Stimulated activated CD8-positive, alpha-beta memory T cell treated with anti-CD3 and anti-CD28 coated beads, Interleukin-12 subunit alpha, Interleukin-12 subunit beta, amount 100 ng/mL, for 4 hours (primary cell): ENCODE measurements around the gene SLC24A3.

ENCODE experiments used
- DNase-seq: peaks from one replicate; pipeline ENCODE4 v3.0.0-alpha.2; 2020; ENCODE audit warnings: low read depth

The SLC24A3 gene

DNA sequence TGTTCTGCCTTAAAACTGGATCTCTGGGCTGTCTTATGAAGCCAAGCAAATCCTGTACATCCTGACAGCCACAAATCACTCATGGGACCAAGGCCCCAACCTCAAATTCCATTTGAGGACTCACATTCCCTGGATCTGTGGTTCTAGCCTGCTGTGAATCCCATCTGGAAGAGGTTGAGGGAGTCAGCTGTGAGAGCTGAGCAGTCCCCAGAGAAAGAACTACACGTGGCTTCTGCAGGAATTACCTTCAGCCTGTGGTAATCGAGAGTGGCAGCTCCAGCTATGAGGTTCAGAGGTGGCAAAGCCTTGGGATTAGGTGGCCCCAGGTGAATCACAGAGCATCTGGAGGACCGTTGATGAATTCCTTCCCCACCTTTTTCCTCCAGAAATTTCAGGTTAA, 245.2 kb downstream of the SLC24A3 start:
- no peak for DNase-seq

DNA sequence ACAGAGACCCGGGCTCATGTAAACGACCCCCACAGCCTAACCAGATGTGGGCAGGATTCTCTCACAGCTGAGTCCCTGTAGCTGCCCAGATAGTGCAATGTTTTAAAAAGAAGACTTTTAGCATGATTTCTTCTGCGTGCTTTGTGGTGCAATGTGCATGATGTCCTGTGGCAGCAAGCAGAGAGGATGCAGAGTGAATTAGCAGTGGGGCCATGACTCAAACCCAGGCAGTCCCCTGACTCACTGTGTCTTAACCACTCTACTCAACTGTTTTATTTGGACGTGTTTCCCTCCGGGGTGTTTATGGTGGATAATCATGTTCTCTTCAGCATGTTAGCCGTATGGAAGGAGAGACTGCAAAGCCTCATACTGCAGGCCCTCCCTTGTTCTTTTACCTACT, 247.9 kb downstream of the SLC24A3 start:
- DNase-seq, result no peak

DNA sequence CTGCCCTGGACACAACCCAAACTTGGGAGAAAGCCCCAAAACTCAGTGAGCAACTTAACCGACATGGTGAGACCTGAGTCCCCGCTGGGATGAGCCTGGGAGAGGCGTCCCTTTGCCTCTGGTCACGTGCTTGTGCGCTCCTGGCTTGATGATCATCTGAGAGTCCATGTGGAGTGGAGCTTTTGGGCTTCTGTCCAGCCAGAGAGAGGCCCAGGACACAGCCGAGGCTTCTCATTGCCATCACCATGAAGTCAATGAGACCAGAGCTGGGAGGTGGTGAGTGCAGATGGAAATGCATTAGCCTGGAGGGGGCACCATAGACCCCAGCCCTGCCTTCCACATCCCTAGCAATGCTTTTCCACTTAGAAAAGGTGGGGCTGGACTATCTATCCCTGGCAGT, 250.0 kb downstream of the SLC24A3 start:
- DNase-seq, result no peak

DNA sequence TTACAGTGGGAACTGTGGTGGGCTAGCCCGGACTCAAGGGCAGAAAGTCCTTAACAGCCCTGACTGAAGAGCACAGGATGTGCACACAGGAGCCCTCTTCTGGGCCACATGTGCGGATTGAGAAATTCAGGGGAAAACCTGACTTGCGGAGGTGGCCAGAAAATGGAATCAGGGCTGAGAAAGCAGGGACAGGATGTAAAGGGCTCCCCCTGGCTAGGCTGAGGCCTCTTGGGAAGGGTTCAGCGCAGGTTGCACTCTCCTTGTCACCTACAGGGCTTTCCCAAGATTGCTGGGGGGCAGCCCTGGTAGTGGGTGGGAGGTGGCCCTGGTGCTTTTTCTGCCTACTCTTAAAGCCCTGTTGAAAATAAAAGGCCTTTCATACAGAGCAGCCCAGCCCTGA, 251.2 kb downstream of the SLC24A3 start:
- DNase-seq, result no peak

DNA sequence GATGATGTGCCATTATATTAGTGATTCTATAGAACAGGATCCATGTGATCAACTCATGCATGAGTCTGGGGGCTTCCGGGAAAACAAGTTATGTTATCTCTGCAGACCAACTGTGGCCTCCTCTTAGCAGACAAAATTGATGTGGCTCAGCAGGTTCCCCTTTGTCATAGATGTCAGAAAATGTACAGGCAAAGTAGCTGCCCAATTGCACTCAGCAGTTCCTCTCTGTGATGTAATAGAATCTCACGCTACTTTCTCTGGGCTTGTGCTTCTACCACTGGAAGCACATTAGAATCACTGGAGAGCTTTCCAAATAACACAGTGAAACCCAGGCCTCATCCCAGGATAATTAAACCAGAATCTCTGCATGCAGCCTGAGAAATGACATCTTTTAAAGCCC, 253.1 kb downstream of the SLC24A3 start:
- DNase-seq, result no peak

DNA sequence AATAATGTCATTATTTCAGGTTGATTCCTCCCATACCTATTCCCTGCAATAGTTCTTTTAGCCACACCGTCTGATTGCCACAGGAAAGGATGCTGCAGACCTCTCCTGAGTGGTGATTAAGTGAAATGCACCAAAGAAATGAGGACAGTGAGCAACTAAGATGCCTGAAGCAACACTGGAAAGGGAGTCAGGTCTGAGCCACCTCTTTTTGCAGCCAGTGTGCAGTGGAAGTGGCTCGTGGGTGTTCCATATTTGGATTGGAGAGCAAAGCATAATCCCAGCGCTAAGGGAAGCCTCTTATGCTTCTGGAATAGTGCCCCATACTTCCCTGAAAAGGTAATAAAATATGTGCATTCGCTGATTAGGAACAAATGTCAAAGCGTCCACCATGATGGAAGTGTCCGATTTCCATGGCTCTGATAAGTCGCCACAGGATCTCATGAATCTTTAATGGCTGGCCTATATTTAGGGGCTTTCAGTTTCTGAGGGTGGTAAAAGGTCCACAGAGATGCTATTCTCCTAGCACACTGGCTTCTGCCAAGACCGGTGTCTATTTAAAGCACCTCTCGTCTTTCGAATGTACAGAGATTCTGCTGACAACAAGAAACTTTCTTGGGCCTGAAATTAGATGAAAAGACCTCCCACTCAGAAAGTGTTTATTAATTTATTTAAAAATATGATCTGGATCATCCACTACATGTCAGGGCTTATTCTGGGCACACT, 253.9 kb downstream of the SLC24A3 start:
- DNase-seq, result no peak

DNA sequence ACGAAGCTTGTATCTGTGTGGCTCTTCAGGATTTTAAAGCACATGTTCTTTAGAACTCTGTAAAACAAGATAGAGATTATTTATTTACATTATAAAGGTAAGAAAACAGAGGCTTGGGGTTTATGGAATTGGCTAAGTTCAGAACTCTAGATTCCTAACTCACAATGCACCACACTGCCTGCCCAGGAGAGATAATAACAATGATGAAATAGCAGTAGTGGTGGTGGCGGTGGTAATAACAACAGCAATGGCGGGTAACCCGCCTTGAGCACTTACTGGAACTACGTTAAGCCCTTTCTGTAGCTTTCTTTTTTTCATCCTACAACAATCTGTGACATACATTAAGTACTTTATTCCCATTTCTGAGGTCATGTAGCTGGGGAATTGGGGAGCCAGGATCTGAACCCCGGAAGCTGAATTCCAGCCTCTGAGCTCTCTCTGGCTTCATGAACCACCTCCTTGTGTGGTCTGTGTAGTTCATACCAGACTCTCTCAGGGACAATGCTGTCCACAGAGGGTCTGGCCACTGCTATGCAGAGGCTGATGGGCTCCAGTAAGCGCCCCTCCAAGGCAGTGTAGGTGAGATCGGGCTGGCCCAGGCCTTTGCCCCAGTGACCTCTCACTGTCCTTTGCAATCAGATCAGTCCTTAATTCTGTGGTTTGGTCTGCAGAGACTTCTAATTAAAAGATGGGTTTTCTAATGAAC, 260.9 kb downstream of the SLC24A3 start:
- DNase-seq, result no peak

DNA sequence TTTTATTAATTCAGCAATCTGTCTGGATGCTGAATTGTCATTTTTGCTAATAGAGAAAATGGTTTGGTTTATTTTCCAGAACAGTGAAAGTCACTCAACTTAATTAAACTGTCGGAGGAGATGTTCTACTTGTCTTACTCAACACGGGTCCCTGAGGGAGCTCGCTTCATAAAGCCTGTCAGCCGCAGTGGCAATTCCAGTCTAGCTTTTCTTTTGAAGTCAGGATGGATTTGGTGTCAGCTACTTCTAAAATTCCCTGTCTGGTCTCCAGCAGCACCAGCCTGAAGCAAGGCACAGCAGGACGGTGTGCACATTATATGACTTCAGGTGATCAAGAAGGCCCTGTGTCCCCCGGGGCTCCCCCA, 261.5 kb downstream of the SLC24A3 start:
- DNase-seq, result no peak

DNA sequence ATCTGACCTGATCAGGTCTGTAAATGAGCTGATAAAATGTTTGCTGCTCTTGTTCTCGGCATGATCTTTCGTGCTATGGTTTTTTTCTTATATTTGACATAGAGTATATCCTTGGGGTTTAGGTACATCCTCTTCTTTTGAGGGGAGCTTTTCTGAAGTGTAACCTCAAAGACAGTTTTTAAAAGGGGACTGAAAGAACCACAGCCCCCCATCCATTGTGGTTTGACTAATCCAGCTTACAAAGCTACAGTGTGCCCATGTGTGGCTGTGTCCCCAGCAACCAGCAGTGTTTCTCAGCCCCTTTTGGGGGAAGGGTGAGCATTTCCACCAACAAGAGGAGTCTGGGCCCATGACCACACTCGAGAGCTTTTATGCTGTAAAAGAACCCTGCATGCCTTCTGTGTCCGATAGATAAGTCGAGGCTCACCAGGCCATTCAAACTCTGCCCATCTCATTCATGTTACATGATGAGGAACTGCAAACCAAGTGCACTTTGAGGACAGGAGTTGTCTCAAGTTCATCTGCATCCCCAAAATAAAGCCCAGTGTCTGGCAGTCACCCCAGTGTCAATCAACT, 266.0 kb downstream of the SLC24A3 start:
- no peak for DNase-seq

DNA sequence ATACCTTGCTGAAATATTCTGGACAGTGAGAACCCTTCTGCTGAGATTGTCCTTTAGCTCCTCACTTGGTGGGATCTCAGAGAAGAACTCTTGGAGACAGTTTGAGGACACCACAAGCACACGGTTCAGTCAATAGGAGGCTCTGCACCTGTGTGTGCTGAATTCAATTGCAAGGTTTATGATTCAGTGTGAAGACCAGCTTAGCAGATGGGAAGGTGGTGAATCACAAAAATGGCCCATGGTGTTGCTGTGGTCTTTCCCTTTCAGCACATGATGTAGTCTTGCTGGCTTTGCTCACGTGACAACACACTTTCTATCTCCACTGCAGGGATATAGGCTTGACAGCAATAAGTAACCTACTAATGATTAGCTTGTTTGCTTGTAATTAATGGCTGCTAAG, 270.3 kb downstream of the SLC24A3 start:
- DNase-seq, result no peak

DNA sequence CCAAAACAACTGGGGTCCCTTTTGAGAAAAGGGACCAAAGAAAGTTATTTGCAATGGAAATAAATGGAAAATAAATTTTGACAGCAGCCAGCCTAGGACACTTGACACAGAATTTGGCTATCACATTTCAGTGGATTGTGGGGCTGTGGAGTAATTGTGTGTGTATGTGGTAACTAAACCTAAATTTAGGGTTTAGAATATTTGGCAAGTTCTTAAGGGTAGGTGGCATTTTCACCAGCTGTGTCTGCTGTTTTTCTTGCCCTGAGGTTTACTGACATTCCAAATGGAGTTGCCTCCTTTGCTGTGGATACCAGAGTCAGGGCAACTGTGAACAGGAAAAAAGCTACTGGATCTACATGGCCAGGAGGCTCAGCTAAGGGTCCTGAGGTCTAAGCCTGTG, 270.9 kb downstream of the SLC24A3 start:
- DNase-seq, result no peak

DNA sequence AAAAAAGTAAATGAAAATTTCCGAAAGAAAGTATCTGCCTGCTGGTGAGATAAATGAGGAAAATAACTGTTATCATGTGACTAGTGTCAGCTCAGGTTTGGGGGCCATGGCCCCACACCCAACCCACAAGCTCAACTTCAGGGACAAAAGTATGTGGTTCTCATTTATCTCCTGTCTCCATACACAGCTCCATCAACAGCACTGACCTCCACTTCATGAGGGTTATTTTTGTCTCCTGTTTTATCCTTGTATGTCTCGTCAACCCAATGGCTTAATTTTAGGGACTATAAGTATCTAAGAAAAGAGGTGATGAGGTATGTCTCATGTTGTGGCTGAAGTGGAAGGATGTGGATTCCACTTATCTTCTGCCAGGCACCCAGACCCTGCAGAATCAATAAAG, 274.0 kb downstream of the SLC24A3 start:
- no peak for DNase-seq

DNA sequence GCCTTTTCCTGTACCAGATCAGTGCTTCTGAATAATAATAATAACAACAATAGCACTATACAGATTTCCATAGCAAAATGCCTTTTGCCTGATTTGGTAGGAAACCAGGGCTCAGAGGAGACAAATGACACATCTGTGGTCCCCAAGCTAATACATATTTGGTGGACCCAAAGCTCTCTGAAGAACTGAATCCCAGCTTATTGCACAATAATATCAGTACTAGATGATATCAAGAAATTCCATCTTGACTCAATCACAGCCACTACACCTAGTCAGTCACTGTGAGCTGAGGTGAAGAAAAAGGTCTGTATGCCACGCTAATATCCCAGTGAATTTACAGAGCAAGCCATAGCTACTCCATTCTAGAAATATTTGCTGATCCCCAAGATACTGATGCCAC, 275.0 kb downstream of the SLC24A3 start:
- DNase-seq, result no peak

DNA sequence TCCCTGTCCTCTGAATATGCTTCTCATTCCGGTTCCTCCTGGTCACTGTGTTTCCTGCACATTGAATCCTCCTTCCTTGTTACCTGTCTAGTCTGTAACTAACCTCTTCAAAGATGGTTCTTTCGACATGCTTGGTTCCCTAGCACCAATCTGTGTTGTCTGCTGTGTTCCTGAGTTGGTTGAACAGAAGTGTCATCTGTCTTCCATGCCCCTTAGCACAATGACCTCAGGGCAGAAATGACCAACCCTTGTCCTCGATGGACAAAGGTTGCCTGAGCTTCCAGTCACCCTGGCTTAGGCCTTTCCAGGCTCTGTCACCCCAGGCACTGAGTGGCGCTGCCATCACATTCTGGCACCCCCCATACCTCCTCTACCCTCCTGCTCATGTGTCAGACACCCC, 278.8 kb downstream of the SLC24A3 start:
- no peak for DNase-seq

DNA sequence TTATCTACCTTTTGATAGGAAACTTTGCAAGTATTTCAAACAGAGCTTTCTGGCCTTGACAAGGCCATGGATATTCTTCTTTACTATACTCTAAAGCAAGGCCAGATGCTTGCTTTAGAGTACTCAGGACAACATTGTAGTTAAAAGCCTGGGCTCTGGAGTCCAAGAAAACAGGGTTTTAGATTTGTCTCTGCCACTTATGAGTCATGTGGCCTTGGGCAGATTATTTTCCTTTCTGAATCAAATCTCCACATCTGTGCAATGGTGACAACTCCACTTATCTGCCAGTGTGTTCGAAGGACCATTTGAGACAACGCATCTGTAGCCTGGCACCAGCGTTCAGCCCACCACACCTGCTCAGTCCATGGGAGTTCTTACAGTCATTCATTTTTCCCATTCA, 279.7 kb downstream of the SLC24A3 start:
- DNase-seq, result no peak

DNA sequence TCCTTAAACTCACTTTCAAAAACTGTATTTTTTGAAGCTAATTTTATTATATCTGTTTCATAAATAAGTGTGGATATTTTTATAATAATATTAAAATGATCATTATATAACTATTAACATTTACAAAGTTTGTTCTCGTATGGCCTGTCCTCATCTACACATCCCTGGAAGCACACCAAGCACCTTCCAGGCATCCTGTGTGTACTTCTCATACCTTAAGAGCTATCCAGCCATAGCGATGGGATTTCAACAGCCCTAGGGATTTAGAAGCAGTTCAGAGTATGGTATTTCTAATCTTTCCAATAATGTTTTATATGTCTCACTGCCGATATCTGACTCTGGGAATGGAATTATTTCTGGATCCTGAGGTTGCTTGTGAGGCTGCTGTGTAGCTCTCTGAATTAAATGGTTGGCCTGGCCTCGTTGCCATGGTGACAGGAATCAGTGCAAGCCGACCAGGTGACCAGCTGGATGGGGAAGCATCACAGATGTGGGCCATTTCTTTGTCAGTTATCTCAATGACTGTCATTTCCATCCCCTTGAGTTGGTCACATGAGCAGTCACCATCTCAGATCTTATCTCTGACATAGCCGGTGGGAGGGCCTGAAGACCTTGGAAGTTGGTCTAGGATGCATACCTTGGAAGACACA, 280.4 kb downstream of the SLC24A3 start:
- DNase-seq, result no peak

DNA sequence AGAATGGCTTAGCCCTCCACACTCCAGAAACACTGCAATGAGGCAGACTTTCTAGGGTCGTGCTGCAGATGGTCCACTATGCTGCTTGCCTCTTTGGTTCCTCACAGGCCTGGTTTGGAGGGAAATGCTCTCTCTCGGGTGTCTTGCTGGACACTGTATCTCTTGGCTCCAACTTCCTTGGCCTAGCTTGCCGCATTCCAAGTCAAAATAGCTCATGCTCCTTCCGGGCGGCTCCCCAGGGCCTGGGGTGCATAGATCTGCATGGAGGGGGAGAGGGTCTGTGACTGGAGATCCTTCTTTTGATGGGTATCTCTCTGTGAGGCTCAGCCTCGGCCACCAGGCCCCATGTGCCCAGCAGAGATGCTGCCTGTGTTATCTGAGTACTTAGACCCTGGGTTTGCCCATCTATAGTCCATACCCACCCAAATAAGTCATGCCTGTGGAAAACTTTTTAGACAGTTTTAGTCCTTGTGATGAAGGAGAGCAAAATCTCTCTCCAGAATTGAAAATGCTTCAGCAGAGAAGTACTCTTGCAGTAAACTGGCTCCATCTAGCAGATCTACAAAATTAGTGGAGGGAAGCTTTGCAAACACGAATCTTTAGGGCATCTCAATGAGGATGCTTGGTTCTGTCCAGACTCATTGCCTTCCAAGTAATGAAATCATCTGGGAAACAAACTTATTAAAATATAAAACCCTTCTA, 281.5 kb downstream of the SLC24A3 start:
- no peak for DNase-seq

DNA sequence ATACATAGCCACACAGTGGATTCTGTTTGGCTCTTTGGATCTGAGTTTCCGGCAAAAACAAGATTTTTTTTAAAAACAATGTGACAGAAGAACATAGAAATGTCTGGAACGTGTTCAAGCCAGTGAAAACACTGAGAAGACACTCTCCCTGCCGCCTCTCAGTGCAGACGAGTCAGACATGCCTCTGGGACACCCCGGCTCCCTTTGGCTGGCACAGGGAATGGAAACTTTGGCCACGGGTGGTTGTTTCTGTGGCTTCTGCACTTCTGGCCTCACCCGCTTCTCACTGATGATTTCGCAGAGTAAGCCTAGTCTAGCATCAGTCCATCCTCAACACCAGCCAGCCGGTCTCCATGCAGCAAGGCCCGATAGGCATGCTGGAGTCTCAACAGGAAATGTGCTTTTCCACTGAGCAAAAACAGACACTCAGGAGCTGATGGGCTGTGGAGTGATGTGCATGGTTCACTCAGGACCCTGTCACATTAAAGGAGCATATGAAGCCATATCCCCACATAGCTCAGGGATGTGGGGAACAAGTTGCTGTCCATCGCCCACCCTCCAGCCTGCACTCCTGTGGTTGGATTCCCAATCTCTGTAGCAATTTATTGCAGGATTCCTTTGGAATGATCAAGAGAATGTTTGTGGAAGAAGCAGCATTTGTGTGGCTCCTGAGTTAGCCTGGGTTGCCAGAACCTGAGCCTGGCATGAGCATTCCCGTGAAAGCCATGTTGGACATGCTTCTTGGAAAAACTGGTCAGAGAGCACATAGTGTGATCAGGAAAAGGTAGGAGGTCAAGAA, 283.7 kb downstream of the SLC24A3 start:
- DNase-seq, result no peak

DNA sequence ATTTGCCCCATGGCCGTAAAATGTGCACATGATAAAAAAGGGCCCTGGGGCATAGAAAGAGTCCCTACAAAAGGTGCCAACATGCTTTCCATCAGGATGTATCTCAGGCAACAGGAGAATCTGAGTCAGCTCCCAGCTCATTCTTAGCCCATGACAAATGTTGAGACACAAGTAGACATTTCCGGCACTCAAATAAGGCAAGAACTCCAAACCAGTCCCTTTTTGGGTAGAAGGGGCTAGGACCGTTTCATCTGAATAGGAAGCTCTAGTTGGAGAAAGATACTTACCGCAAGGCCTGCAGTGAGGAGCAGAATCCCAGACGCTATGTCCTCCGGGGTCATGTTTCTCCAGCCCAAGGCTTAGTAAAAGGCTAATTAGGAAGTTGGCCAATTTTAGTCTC, 284.6 kb downstream of the SLC24A3 start:
- DNase-seq, result no peak

DNA sequence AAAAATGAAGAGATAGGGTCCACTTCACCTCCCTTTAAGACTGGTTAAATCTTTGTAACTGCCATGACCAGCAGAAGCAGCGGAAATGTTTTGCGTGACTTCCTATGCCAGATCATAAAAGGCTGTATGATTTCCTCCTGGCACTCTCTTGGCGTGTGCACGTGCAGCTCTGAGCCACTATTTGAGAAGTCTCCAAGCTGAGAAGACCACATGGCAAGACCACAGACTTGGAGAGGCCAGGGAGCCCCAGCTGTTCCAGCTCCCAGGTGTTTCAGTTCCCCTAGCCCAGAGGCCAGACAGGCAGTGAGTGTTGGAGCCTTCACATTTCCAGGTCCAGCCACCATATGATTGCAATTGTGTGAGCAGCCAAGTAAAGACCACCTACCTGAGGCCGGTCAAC, 286.3 kb downstream of the SLC24A3 start:
- no peak for DNase-seq

DNA sequence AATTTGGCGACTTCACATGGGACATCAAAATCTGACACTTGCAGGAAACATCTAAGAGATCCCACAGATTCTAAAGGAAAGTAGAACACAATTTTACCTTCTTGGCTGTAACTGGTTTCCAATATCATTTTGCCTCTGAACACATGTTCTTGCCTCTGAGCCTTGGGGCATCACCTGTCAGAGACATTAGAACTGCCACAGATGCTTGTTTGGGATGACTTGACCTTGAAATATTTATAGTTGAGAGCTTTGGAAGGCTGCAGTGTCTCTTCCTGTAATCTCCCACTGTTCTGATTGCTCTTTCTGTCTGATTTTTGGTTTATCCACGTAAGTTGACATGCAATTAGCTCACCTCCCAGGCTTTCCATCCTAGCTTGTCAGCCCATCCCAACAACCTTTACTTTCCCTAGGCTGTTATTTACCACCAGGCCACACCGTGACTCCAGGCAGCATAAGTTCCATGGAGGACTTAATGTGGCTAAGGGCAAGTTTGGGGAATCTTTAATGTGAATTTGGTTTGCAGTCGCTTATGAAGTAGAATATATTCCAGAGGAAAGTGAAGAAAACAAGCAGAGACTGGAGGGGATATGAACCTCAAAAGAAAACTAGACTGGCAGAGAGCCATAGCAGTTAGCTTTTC, 289.2 kb downstream of the SLC24A3 start:
- no peak for DNase-seq
